Spleen (tissue), 7 donors: Measurements from ENCODE around the gene OTUB1.

Experiments
- CTCF ChIP-seq, 11 experiments: fragments of 200-600 bp in 7 of 11; fragments of 450-650 bp in 4 of 11; sonication (generic) in 4 of 11; IDR thresholded peaks in 8 of 11; conservative IDR thresholded peaks in 3 of 11; 1 replicate in 7 of 11; 2 replicates in 4 of 11; pipeline versions ENCODE4 v1.4.0 to v1.8.0; 2016 to 2021; ENCODE audit warnings: antibody characterized with exemption in 11 of 11, inconsistent platforms in 4 of 11, mild to moderate bottlenecking in 1 of 11
- POLR2A ChIP-seq, 3 donors: fragments of 450-650 bp; IDR thresholded peaks; one replicate each; pipeline ENCODE4 v1.5.1; 2017; ENCODE audit warnings: antibody characterized with exemption in 3 of 3, mild to moderate bottlenecking in 1 of 3
- POLR2AphosphoS5 ChIP-seq, 3 donors: sonication (generic); formaldehyde crosslinking; IDR thresholded peaks; one replicate each; pipeline ENCODE4 v1.5.1; 2017; ENCODE audit warnings: antibody characterized with exemption in 3 of 3
- donor health status: DM: no; HTN: no; CAD: no; lungs with moderate emphysema.
- donor health status: DM: no; HTN: no; CAD: no.
- donor health status: DM: no; HTN: no; CAD: no.

- TF ChIP-seq CTCF (IDR thresholded peaks at IDR 0.05 in 8 of 11, conservative IDR thresholded peaks at IDR 0.05 in 3 of 11): no peak
- TF ChIP-seq POLR2AphosphoS5 (IDR thresholded peaks at IDR 0.05): no peak
- no peak for TF ChIP-seq POLR2A (IDR thresholded peaks at IDR 0.05)
These were observed 25.1 kb downstream of the OTUB1 start for GRCh38 chr11:64011371-64011770.
